GM19193 (cell line): ENCODE measurements around the gene EDN2.

Experiments
- POLR2A ChIP-seq: IDR thresholded peaks from 4 replicates; pipeline ENCODE4 v1.6.1; 2011; ENCODE audit not compliant: insufficient read depth, insufficient read length; ENCODE audit errors: extremely low read depth

The EDN2 gene

GRCh38 chr1:41484402-41485241, at the start of gene EDN2:
TSS of gene EDN2 (minus strand) at chr1:41484683. CDS start at chr1:41484601, 82 bp downstream.
- TF ChIP-seq POLR2A = no peak

DNA sequence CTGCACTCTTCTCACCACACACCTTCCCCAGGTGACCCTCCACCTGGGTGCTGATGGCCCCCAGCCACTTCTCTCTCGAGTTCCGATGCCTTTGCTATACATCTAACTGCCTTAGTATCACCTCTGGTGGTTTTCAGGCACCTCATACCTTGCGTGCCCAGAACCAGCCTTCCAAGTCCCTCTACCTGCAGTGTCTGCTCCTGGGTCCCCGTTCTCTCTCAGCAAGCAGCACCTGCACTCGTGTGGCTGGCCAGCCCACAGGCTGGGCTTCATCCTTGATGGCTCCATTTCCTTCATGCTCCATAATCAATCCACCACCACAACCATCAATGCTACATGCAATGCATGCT, 49.2 kb upstream of the EDN2 start:
- TF ChIP-seq POLR2A = no peak

GRCh38 chr1:41533016-41533730, 48.7 kb upstream of the EDN2 start:
- no peak for TF ChIP-seq POLR2A

DNA sequence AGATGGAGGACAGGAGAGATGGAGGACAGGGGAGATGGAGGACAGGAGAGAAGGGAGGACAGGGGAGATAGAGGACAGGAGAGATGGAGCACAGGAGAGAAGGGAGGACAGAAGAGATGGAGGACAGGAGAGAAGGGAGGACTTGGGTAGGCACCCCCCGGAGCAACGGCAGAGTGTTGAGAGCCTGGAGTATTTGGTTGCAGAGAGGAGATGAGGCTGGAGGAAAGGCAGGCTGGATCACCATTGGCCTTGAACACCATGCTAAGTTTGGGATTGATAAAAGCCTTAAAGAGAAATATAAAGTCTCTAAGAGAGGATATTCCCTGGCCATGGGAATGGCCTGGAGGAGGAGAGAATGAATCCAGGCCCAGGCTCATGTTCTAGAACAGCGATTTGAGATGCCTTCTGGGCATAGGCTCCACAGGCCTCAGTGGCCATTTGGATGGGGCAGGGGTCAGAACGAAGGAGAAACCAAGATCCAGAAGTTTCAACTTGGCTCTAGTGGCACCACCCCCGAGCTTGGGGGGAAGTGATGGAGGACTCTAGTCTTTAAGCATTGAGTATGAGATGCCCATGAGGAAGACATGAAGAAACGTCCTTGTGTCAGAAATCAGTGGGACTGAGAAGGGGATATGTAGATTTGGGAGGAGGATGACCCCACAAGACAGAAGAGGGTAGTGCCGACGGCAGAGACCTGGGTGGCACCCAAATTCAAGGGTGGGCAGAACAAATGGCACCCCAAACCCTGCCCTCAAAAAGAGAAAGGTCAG, 47.9 kb upstream of the EDN2 start:
- TF ChIP-seq POLR2A = no peak

GRCh38 chr1:41530411-41530810, 45.9 kb upstream of the EDN2 start:
- no peak for TF ChIP-seq POLR2A

DNA sequence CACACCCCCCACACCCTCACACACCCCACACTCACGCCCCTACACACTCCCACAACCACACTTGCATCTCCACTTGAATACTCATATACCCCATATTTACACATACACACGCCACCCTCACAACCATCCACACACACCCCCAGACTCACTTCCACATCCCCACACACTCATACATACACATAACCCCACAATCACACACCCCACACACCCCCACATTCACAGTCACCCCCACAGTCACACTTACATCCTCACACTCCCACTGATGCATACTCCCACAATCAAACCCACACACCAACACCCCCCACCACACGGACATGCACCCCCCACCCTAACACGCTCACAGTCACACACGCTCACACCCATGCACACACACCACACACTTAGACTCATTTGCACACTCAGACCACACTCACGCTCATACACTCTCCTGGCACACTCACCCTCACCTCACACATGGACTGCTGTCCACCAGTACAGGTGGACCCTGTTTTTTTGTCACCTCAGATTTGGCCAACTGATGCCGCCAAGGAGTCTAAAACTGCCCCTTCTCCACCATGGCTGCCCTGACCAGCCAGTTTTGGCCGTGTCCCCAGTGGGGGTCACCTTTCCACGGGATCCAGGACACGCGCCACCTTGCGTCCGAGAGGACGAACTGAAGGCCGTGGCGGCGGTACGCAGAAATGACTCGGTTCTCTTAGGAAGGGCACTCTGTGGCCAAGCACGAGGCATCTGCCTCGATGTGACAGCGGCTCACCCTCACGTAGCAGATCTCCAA, 45.3 kb upstream of the EDN2 start:
- no peak for TF ChIP-seq POLR2A

DNA sequence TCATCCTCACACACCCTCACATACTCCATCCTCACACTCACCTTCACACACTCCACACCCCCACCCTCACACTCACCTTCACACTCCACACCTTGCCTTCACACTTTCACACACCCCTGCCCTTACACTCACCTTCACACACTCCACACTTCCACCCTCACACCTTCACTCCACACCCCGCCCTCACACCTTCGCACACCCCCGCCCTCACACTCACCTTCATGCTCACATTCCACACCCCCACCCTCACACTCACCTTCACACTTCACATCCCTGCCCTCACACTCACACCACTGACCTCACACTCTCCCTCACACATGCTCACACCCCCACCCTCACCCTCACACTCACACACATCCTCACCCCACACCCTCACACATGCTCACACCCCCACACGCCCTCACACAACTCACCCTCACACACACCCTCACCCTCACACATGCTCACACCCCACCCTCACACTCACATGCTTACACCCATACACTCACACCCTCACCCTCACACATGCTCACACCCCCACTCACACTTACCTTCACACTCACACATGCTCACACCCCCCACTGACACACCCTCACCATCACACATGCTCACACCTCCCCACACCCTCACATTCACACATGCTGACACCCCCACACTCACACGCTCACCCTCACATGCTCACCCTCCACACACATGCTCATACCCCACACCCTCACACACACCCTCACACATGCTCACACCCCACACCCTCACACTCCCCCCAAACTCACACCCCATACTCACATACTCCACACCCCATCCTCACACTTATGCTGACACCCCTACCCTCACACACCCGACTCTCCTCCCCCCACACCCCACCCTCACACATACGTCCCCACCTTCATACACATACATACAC, 44.5 kb upstream of the EDN2 start:
- TF ChIP-seq POLR2A = no peak

GRCh38 chr1:41528106-41528505, 43.6 kb upstream of the EDN2 start:
- TF ChIP-seq POLR2A = no peak

DNA sequence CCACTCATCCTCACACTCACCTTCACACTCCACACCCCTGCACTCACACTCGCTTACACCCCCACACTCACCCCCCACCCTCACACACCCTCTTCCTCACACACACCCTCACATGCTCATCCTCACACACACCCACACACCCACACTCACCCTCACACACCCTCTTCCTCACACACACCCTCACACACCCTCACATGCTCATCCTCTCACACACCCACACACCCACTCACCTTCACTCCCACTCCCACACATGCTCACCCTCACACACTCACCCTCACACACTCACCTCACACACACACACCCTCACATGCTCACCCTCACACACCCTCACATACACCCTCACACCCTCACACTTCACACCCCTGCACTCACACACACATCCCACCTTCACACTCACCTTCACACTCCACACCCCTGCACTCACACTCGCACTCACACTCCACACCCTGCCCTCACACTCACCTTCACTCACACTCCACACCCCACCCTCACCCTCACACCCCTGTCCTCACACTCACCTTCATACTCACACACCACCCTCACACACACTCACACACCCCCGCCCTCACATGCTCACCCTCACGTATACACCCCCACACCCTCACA, 42.6 kb upstream of the EDN2 start:
- TF ChIP-seq POLR2A = no peak

DNA sequence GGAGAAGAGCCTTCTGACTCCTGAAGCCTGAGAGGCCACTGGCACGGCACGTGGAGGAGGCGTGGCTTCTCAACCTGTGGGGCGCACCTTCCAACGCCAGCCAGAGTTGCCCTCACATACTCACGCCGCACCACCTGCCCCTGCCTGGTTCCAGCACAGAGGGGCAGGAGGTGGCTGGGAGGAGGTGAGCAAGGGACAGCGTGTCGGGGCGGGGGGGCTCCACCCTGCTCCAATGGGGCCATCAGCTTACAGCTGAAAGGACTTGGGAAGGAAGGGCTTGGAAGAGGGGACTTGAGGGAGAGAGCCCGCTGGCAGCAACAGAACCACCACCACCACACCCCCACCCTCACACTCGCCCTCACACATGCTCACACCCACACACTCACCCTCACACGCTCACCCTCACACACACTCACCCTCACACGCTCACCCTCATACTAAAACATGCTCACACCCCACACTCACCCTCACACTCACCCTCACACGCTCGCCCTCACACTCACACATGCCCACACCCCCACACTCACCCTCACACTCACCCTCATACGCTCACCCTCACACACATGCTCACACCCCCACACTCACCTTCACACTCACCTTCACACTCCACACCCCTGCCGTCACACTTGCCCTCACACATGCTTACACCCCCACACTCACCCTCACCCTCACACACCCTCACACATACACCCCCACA, 41.6 kb upstream of the EDN2 start:
- no peak for TF ChIP-seq POLR2A

GRCh38 chr1:41524676-41525675, 40.5 kb upstream of the EDN2 start:
- TF ChIP-seq POLR2A = no peak
